GM23248 (cell line): ENCODE results near the gene RABL3. TPM values are rescaled to one million over a fixed set of nuclear protein-coding genes. Genes with fewer than 3 reads are reported as not detected.

ENCODE experiments used
- DNase-seq: peaks from one replicate; pipeline ENCODE4 v3.0.0-alpha.2; 2015
- H2AFZ ChIP-seq: fragments of 200-600 bp; sonication (generic); 2 replicates; pipeline ENCODE4 v1.6.1; 2016; ENCODE audit warnings: antibody characterized with exemption
- H3F3A ChIP-seq: fragments of 200-600 bp; sonication (generic); 2 replicates; pipeline ENCODE4 v1.6.1; 2016; ENCODE audit warnings: mild to moderate bottlenecking, antibody characterized with exemption, mixed run types; ENCODE audit not compliant: insufficient read depth
- H3K27ac ChIP-seq: fragments of 200-600 bp; sonication (generic); 2 replicates; pipeline ENCODE4 v1.5.1; 2016; ENCODE audit warnings: mild to moderate bottlenecking
- H3K27me3 ChIP-seq: fragments of 200-600 bp; sonication (generic); replicated peaks from 2 replicates; pipeline ENCODE4 v1.6.1; 2016; ENCODE audit warnings: mild to moderate bottlenecking; ENCODE audit not compliant: insufficient read depth
- H3K36me3 ChIP-seq: fragments of 200-600 bp; sonication (generic); 2 replicates; pipeline ENCODE4 v1.6.1; 2016; ENCODE audit warnings: low read depth, mild to moderate bottlenecking
- H3K4me1 ChIP-seq: fragments of 200-600 bp; sonication (generic); 2 replicates; pipeline ENCODE4 v1.6.1; 2016; ENCODE audit warnings: mild to moderate bottlenecking; ENCODE audit not compliant: insufficient read depth
- H3K4me2 ChIP-seq: fragments of 200-600 bp; sonication (generic); one replicate; pipeline ENCODE4 v1.6.1; 2016; ENCODE audit warnings: mild to moderate bottlenecking; ENCODE audit not compliant: unreplicated experiment
- H3K4me3 ChIP-seq: fragments of 200-600 bp; sonication (generic); 2 replicates; pipeline ENCODE4 v1.5.1; 2016; ENCODE audit warnings: mild to moderate bottlenecking
- H3K79me2 ChIP-seq: fragments of 200-600 bp; sonication (generic); 2 replicates; pipeline ENCODE4 v1.6.1; 2016; ENCODE audit warnings: mild to moderate bottlenecking; ENCODE audit not compliant: insufficient read depth
- H3K9ac ChIP-seq: fragments of 200-600 bp; sonication (generic); 2 replicates; pipeline ENCODE4 v1.6.1; 2016; ENCODE audit warnings: mild to moderate bottlenecking
- H3K9me2 ChIP-seq: fragments of 200-600 bp; sonication (generic); 2 replicates; pipeline ENCODE4 v1.6.1; 2016; ENCODE audit warnings: mixed run types, mild to moderate bottlenecking, moderate library complexity; ENCODE audit not compliant: insufficient read depth
- H3K9me3 ChIP-seq: fragments of 200-600 bp; sonication (generic); one replicate; pipeline ENCODE4 v1.6.1; 2017; ENCODE audit warnings: low read depth
- H4K20me1 ChIP-seq: fragments of 200-600 bp; sonication (generic); 2 replicates; pipeline ENCODE4 v1.6.0; 2016; ENCODE audit not compliant: insufficient read depth
- EZH2 ChIP-seq: fragments of 200-600 bp; sonication (generic); IDR thresholded peaks from 2 replicates; pipeline ENCODE4 v1.6.1; 2018; ENCODE audit warnings: antibody characterized with exemption, mild to moderate bottlenecking; ENCODE audit not compliant: insufficient read depth, poor library complexity, severe bottlenecking
- EZH2phosphoT487 ChIP-seq: fragments of 200-600 bp; sonication (generic); IDR thresholded peaks from 2 replicates; pipeline ENCODE4 v1.6.1; 2018; ENCODE audit warnings: antibody characterized with exemption, moderate library complexity, mild to moderate bottlenecking, low read depth; ENCODE audit not compliant: insufficient read depth
- WGBS, 2 experiments: methylation state at CpG; one replicate each; pipeline ENCODE4 v1.1.6; 2015 to 2017; ENCODE audit warnings: low lambda C conversion rate in 2 of 2, low coverage in 1 of 2; ENCODE audit errors: missing lambda C conversion rate in 2 of 2; 5-methylcytosine and 5-hydroxymethylcytosine counted together
- in situ Hi-C: fragments of 300-500 bp; cut with MboI; formaldehyde crosslinking; loops from 2 replicates; pipeline ENCODE4 v1.15.0; 2020
- polyA plus RNA-seq: library from polyadenylated mRNA; unstranded; fragments of >200 nt; fragmentation: Nextera tagmentation; extraction: Ambion mirVana; gene quantifications from 2 replicates; pipeline ENCODE4 v1.2.1, GENCODE V29; 2016
- total RNA-seq: library from RNA; depleted of rRNA; stranded (reverse); fragments of >200 nt; shearing (Covaris generic); gene quantifications from 2 replicates; pipeline ENCODE4 v1.2.3, GENCODE V29; 2014

Gene RABL3
- total and polyA plus RNA-seq, 2 experiments from 2014 or later = 17.2 to 27.4 TPM

- no peaks in the 10 kb centered on the region for H3K9me3 ChIP-seq
- H3K27ac ChIP-seq = no peak overlapping the region
- in situ Hi-C loops = no loop called here
- peaks cover 52% of the 10 kb centered on the region for H3K79me2 ChIP-seq
- WGBS, 2 experiments = 98 to 100% methylated on average over 2 of the region's 2 CpGs
- no peaks in the 10 kb centered on the region for H3K27me3 ChIP-seq
- no peaks in the 10 kb centered on the region for H3F3A ChIP-seq
- DNase-seq = no peak
- no peaks in the 10 kb centered on the region; the same call in 1 of the 2 replicates for H4K20me1 ChIP-seq
- peaks cover 16% of the 10 kb centered on the region; the same call in 1 of the 2 replicates for H3K36me3 ChIP-seq
- no peak overlapping the region for H3K9ac ChIP-seq
- TF ChIP-seq EZH2 (no peak), EZH2phosphoT487 (no peak)
- no peaks in the 10 kb centered on the region for H3K9me2 ChIP-seq
- no peak overlapping the region for H3K4me3 ChIP-seq
- no peak overlapping the region for H3K4me2 ChIP-seq
- H3K4me1 ChIP-seq = peaks cover 7% of the 10 kb centered on the region; the same call in 1 of the 2 replicates
- H2AFZ ChIP-seq = no peak overlapping the region
These were observed 29.8 kb upstream of the RABL3 start for GRCh38 chr3:120772081-120772480.

DNA sequence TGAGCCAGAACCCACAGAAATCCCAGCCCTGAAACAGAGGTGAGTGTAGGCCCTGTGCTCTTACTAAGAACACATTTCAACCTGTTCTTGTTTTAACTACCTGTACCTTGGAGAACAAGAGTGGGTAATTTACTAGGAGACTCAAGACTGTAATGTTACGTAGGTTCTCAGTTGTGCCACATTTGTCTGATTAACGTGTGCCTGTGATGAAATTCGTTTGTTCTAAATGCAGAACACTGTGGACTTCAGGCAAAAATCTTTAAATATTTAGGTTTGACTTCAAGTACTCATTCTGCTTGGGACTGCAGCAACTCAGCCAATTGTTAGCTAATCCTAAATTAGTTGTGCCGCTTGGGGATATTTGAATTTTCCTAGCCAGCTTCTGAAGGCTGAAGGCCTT, 28.6 kb upstream of the RABL3 start:
- Histone ChIP-seq H3K9ac (no peak overlapping the region), H3F3A (no peaks in the 10 kb centered on the region), H4K20me1 (no peaks in the 10 kb centered on the region; the same call in 1 of the 2 replicates), H3K36me3 (peaks cover 13% of the 10 kb centered on the region; the same call in 1 of the 2 replicates), H3K9me3 (no peaks in the 10 kb centered on the region), H3K9me2 (no peaks in the 10 kb centered on the region), H3K27ac (no peak overlapping the region), H3K27me3 (no peaks in the 10 kb centered on the region), H3K4me2 (no peak overlapping the region), H3K4me1 (peaks cover 7% of the 10 kb centered on the region; the same call in 1 of the 2 replicates), H3K79me2 (peaks cover 64% of the 10 kb centered on the region), H3K4me3 (no peak overlapping the region), H2AFZ (no peak overlapping the region)
- WGBS, 2 experiments = 96 to 100% methylated on average over 4 of the region's 4 CpGs
- in situ Hi-C loops = no loop called here
- TF ChIP-seq EZH2 (no peak), EZH2phosphoT487 (no peak)
- DNase-seq = no peak

- peaks cover 13% of the 10 kb centered on the region; the same call in 1 of the 2 replicates for H3K36me3 ChIP-seq
- peaks cover 7% of the 10 kb centered on the region; the same call in 1 of the 2 replicates for H3K4me1 ChIP-seq
- no peaks in the 10 kb centered on the region; the same call in 1 of the 2 replicates for H4K20me1 ChIP-seq
- no peak overlapping the region for H3K9ac ChIP-seq
- no peaks in the 10 kb centered on the region for H3F3A ChIP-seq
- 95% methylated on average over 2 of the region's 2 CpGs for WGBS, 2 experiments
- in situ Hi-C loops = no loop called here
- no peak for DNase-seq
- no peak overlapping the region for H3K4me3 ChIP-seq
- no peak overlapping the region for H3K27ac ChIP-seq
- H3K9me3 ChIP-seq = no peaks in the 10 kb centered on the region
- no peaks in the 10 kb centered on the region for H3K9me2 ChIP-seq
- H2AFZ ChIP-seq = no peak overlapping the region
- no peaks in the 10 kb centered on the region for H3K27me3 ChIP-seq
- no peak overlapping the region for H3K4me2 ChIP-seq
- TF ChIP-seq EZH2 (no peak), EZH2phosphoT487 (no peak)
- peaks cover 79% of the 10 kb centered on the region for H3K79me2 ChIP-seq
These were observed 27.1 kb upstream of the RABL3 start for GRCh38 chr3:120769436-120769835.

GRCh38 chr3:120767106-120767505, 24.8 kb upstream of the RABL3 start:
- H3K4me2 ChIP-seq = no peak overlapping the region
- 0 out of 2 replicates have a peak, but pooled peaks cover 4% of the 10 kb centered on the region for H3K36me3 ChIP-seq
- H3K9me2 ChIP-seq = no peaks in the 10 kb centered on the region
- H3F3A ChIP-seq = no peaks in the 10 kb centered on the region
- no peak overlapping the region for H3K9ac ChIP-seq
- H2AFZ ChIP-seq = no peak overlapping the region
- TF ChIP-seq EZH2phosphoT487 (no peak), EZH2 (no peak)
- no peak overlapping the region for H3K4me3 ChIP-seq
- H4K20me1 ChIP-seq = 0 out of 2 replicates have a peak, but pooled peaks cover 5% of the 10 kb centered on the region
- 94 to 97% methylated on average over 1 of the region's 1 CpG for WGBS, 2 experiments
- DNase-seq = no peak
- H3K79me2 ChIP-seq = peaks cover 91% of the 10 kb centered on the region
- no peaks in the 10 kb centered on the region for H3K4me1 ChIP-seq
- no peak overlapping the region for H3K27ac ChIP-seq
- in situ Hi-C loops = no loop called here
- no peaks in the 10 kb centered on the region for H3K9me3 ChIP-seq
- no peaks in the 10 kb centered on the region for H3K27me3 ChIP-seq
